HepG2 (cell line): ENCODE measurements around the gene C1QTNF6. TPM values are rescaled to one million over a fixed set of nuclear protein-coding genes. Genes with fewer than 3 reads are reported as not detected.

ENCODE experiments used
- ATAC-seq: fragments of 200-7000 bp; cut with Tn5 transposase; 3 replicates; pipeline ENCODE4 v1.9.1; 2020; ENCODE audit warnings: mild to moderate bottlenecking, moderate library complexity
- BruUV-seq: library from RNA; stranded (reverse); fragments of 400-500 nt; replicated peaks from 2 replicates; lab custom pipeline; 2021; lab: Mats Ljungman, UMichigan
- CTCF ChIA-PET: fragments of 300-600 bp; formaldehyde crosslinking; extraction: SDS; loops from one replicate; lab custom pipeline; 2021; ENCODE audit warnings: low total read pairs, inconsistent platforms, low intra/inter-chr PET ratio; lab: Yijun Ruan, JAX
- POLR2A ChIA-PET: fragments of 350-600 bp; sonication (Branson Sonifier 250); formaldehyde crosslinking; loops from one replicate; lab custom pipeline; 2020; ENCODE audit warnings: antibody characterized with exemption, inconsistent platforms; lab: Yijun Ruan, JAX
- DNase-seq: peaks from one replicate; pipeline ENCODE4 v3.0.0-alpha.2; 2015; ENCODE audit warnings: low spot score
- FAIRE-seq: peaks from 3 replicates; lab custom pipeline; 2011; peaks lifted over from hg19 to GRCh38; lab: Jason Lieb, UNC
- H2AFZ ChIP-seq: one replicate; pipeline ENCODE4 v1.6.1; 2011; ENCODE audit warnings: low read length, inconsistent platforms
- H3K27ac ChIP-seq: fragments of 300-600 bp; 3 replicates; pipeline ENCODE4 v1.8.0; 2011; ENCODE audit warnings: mixed run types, mild to moderate bottlenecking, mixed read lengths, low read length, inconsistent platforms; ENCODE audit not compliant: insufficient read depth; ENCODE audit errors: extremely low read length
- H3K27me3 ChIP-seq, 2 experiments: fragments of 200-600 bp in 1 of 2; 2 replicates in 1 of 2; 3 replicates in 1 of 2; pipeline versions ENCODE4 v1.6.0 to v1.8.0; 2011; ENCODE audit warnings: low read length in 2 of 2, mild to moderate bottlenecking in 2 of 2, moderate library complexity in 2 of 2, inconsistent platforms in 1 of 2; ENCODE audit not compliant: insufficient read depth in 2 of 2, control insufficient read depth in 1 of 2
- H3K36me3 ChIP-seq, 2 experiments: fragments of 200-600 bp in 1 of 2; replicated peaks in 1 of 2; 2 replicates in 1 of 2; 3 replicates in 1 of 2; pipeline versions ENCODE4 v1.5.1 to v1.8.0; 2011; ENCODE audit warnings: low read length in 2 of 2, inconsistent platforms in 1 of 2; ENCODE audit not compliant: insufficient read depth in 2 of 2, control insufficient read depth in 1 of 2
- H3K4me1 ChIP-seq: 2 replicates; pipeline ENCODE4 v1.5.1; 2012; ENCODE audit warnings: low read length, inconsistent platforms; ENCODE audit not compliant: insufficient read depth
- H3K4me2 ChIP-seq: 2 replicates; pipeline ENCODE4 v1.6.0; 2011; ENCODE audit warnings: low read depth, low read length, inconsistent platforms
- H3K4me3 ChIP-seq, 3 experiments: fragments of 200-600 bp in 1 of 3; sonication (generic), shearing (Covaris generic) in 1 of 3; replicated peaks in 1 of 3; 2 replicates each; pipeline ENCODE4 v1.5.1; 2011 to 2016; ENCODE audit warnings: low read length in 3 of 3, inconsistent platforms in 2 of 3, low read depth in 2 of 3, mild to moderate bottlenecking in 2 of 3, control low read depth in 1 of 3, mixed read lengths in 1 of 3; ENCODE audit not compliant: insufficient read depth in 1 of 3
- H3K79me2 ChIP-seq: one replicate; pipeline ENCODE4 v1.6.1; 2011; ENCODE audit warnings: low read length, inconsistent platforms; ENCODE audit not compliant: insufficient read depth
- H3K9ac ChIP-seq: 2 replicates; pipeline ENCODE4 v1.6.0; 2011; ENCODE audit warnings: mild to moderate bottlenecking, low read depth, low read length, inconsistent platforms; ENCODE audit not compliant: insufficient read depth
- H3K9me3 ChIP-seq: 2 replicates; pipeline ENCODE4 v1.5.1; 2012; ENCODE audit warnings: mild to moderate bottlenecking, low read length
- H4K20me1 ChIP-seq: 2 replicates; pipeline ENCODE4 v1.6.0; 2011; ENCODE audit warnings: inconsistent platforms, mild to moderate bottlenecking, low read length, moderate library complexity; ENCODE audit not compliant: insufficient read depth
- AGO2 ChIP-seq: fragments of 200-400 bp; formaldehyde crosslinking; optimal IDR thresholded peaks from 2 replicates; pipeline ENCODE3; 2017; ENCODE audit warnings: mild to moderate bottlenecking, low read depth, low read length, moderate library complexity
- E2F1 ChIP-seq: sonication (generic); formaldehyde crosslinking; IDR thresholded peaks from 2 replicates; pipeline ENCODE4 v1.5.0; 2020; ENCODE audit warnings: missing genetic modification reagents
- FOSL2 ChIP-seq: sonication (generic); formaldehyde crosslinking; IDR thresholded peaks from 2 replicates; pipeline ENCODE4 v1.4.0; 2020; ENCODE audit warnings: missing genetic modification reagents
- ZNF260 ChIP-seq: sonication (generic); formaldehyde crosslinking; IDR thresholded peaks from 2 replicates; pipeline ENCODE4 v1.4.0; 2020; ENCODE audit warnings: missing genetic modification reagents, low read depth, mild to moderate bottlenecking, borderline replicate concordance
- ZNF510 ChIP-seq: sonication (generic); formaldehyde crosslinking; IDR thresholded peaks from 2 replicates; pipeline ENCODE4 v1.4.0; 2020; ENCODE audit warnings: low read depth, mild to moderate bottlenecking, missing genetic modification reagents
- ZNF629 ChIP-seq: sonication (generic); formaldehyde crosslinking; conservative IDR thresholded peaks from 2 replicates; pipeline ENCODE4 v1.5.0; 2020; ENCODE audit warnings: missing genetic modification reagents
- ZNF687 ChIP-seq: sonication (generic); formaldehyde crosslinking; IDR thresholded peaks from 2 replicates; pipeline ENCODE4 v1.5.1; 2020; ENCODE audit warnings: mild to moderate bottlenecking, missing genetic modification reagents, moderate library complexity
- WGBS: methylation state at CpG from one replicate; pipeline ENCODE4 v1.1.6; 2017; ENCODE audit warnings: low lambda C conversion rate; 5-methylcytosine and 5-hydroxymethylcytosine counted together
- in situ Hi-C: cut with HindIII; loops from 2 replicates; pipeline ENCODE4 v1.10.0; 2017; ENCODE audit warnings: low pct_unique_long_range_greater_than_20kb; ENCODE audit not compliant: extremely low pct_ligation_motif_present
- intact Hi-C: fragments of 100-400 bp; cut with micrococcal nuclease; formaldehyde crosslinking; loops from one replicate; pipeline ENCODE4 v1.10.0; 2022; ENCODE audit not compliant: unreplicated experiment
- polyA plus RNA-seq, 8 experiments: library from polyadenylated mRNA; depleted of rRNA in 3 of 8; stranded (reverse) in 7 of 8; unstranded in 1 of 8; fragments of >200 nt; fragmentation: Illumina TruSeq in 4 of 8; extraction: Trizol in 4 of 8; gene quantifications; 2 replicates each; pipeline versions ENCODE4 v1.2.1 to v1.2.3, GENCODE V29; 2011 to 2016; ENCODE audit warnings: low read depth in 4 of 8, missing spikeins in 1 of 8, mixed read lengths in 1 of 8; ENCODE audit not compliant: insufficient read depth in 1 of 8
- total RNA-seq, 5 experiments: library from RNA; depleted of rRNA; stranded (reverse); fragments of >200 nt; fragmentation: Illumina TruSeq; extraction: Trizol; gene quantifications; 2 replicates each; pipeline ENCODE4 v1.2.3, GENCODE V29; 2016; ENCODE audit warnings: low read depth in 1 of 5
- TF ChIP-seq, protein P1 (sequence below): sonication (generic); formaldehyde crosslinking; IDR thresholded peaks from 2 replicates; pipeline ENCODE4 v1.4.0; 2020; ENCODE audit warnings: mild to moderate bottlenecking, low read depth, missing genetic modification reagents

The C1QTNF6 gene
- total and polyA plus RNA-seq, 2 of the 13 experiments (the other 11 are each of a cell fraction or from before 2014, with no cell fraction given) = 2.7 to 6.9 TPM

DNA sequence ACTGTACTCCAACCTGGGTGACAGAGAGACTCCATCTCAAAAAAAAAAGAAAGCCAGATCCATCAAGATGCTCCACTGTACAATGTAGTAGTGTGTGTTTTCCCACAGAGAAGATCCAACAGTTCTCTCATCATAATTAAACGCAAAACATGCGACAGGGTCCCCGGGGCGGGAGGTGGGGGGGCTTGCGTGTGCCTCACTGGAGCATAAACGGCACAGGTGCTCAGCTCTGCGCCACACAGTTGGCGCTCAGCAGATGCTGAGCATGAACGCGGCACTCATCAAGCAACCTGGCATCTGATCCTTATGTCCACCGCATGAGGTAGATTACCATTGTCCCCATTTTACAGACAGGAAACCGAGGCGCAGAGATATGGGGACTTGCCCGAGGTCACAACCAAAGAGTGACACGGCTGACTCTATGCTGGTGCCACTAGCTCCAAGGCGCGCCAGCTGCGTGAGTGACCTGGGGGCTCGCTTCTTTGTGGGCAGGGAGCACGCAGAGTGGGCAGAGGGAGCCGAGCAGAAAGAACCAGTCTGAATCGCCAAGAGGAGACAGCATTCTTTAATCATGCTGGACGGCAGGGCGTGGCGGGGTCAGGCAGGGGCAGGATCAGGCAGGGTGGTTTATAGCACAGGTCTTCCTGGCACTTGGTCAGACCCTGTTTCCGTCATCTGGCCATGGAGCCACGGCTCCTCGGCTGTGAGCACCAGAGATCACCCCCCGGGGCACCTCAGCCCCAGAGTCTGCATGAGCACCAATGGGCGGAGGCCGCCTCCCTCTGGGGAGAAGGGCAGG, 8.2 kb downstream of the C1QTNF6 start:
- H3K9me3 ChIP-seq = no peaks in the 10 kb centered on the region
- H3K4me1 ChIP-seq = peaks cover 36% of the 10 kb centered on the region
- peaks cover 4 to 30% of the 10 kb centered on the region in 2 experiments for H3K27me3 ChIP-seq
- BruUV-seq = no TSS peak
- DNase-seq (no peak), ATAC-seq (no peak), FAIRE-seq (no peak)
- no peak overlapping the region for H3K9ac ChIP-seq
- peak; percentile 52 for TF ChIP-seq AGO2
- TF ChIP-seq ZNF629 = peak; percentile 59
- TF ChIP-seq, protein P1, sequence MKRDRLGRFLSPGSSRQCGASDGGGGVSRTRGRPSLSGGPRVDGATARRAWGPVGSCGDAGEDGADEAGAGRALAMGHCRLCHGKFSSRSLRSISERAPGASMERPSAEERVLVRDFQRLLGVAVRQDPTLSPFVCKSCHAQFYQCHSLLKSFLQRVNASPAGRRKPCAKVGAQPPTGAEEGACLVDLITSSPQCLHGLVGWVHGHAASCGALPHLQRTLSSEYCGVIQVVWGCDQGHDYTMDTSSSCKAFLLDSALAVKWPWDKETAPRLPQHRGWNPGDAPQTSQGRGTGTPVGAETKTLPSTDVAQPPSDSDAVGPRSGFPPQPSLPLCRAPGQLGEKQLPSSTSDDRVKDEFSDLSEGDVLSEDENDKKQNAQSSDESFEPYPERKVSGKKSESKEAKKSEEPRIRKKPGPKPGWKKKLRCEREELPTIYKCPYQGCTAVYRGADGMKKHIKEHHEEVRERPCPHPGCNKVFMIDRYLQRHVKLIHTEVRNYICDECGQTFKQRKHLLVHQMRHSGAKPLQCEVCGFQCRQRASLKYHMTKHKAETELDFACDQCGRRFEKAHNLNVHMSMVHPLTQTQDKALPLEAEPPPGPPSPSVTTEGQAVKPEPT (CRISPR knock-in tag) = no peak
- in situ Hi-C loops = no loop called here
- intact Hi-C loops = no loop called here
- 91% methylated on average over 22 of the region's 31 CpGs for WGBS
- H3K4me2 ChIP-seq = no peak overlapping the region
- no peak overlapping the region for H3K27ac ChIP-seq
- H3K36me3 ChIP-seq = no peaks in the 10 kb centered on the region
- ChIA-PET POLR2A (no interaction called here), CTCF (no interaction called here)
- no peaks in the 10 kb centered on the region for H3K79me2 ChIP-seq
- H3K4me3 ChIP-seq = no peak overlapping the region
- H2AFZ ChIP-seq = no peak overlapping the region
- H4K20me1 ChIP-seq = no peaks in the 10 kb centered on the region

- intact Hi-C loops = no loop called here
- Histone ChIP-seq H3K4me2 (peak overlapping the region; percentile 87), H4K20me1 (no peaks in the 10 kb centered on the region), H3K36me3 (no peaks in the 10 kb centered on the region), H3K4me3 (peak overlapping the region in 1 of 3 experiments; percentile 53; a peak in 3 of 6 replicates), H3K79me2 (no peaks in the 10 kb centered on the region), H3K4me1 (peaks cover 36% of the 10 kb centered on the region), H3K27me3 (peaks cover 4 to 34% of the 10 kb centered on the region in 2 experiments), H3K9ac (peak overlapping the region; percentile 57; the same call in 1 of the 2 replicates), H2AFZ (no peak overlapping the region), H3K9me3 (no peaks in the 10 kb centered on the region), H3K27ac (peak overlapping the region; percentile 31)
- BruUV-seq = no TSS peak
- ATAC-seq (peak; percentile 27), FAIRE-seq (no peak), DNase-seq (no peak)
- ChIA-PET CTCF (no interaction called here), POLR2A (interaction anchor here (0.9 to 2.4 kb wide), 4 partner anchors 9 to 21 kb away, joined by 3 to 22 read pairs (median 10); partner anchors contain the start of gene C1QTNF6)
- in situ Hi-C loops = no loop called here
- under 1% methylated on average over 10 of the region's 10 CpGs for WGBS
- peak; percentile 8; the same call in 1 of the 2 replicates for TF ChIP-seq ZNF687 (CRISPR knock-in tag)
- TF ChIP-seq FOSL2 (CRISPR knock-in tag) = no peak
- no peak for TF ChIP-seq ZNF260
- TF ChIP-seq E2F1 = no peak
- no peak for TF ChIP-seq ZNF510 (CRISPR knock-in tag)
Observed at GRCh38 chr22:37179126-37179470, 8.9 kb downstream of the C1QTNF6 start.
